GM12874 (cell line): Measurements from ENCODE around the gene AK6.

Experiments
- CTCF ChIP-seq: IDR thresholded peaks from 2 replicates; pipeline ENCODE4 v1.5.1; 2011; ENCODE audit warnings: low read depth, mild to moderate bottlenecking, control low read depth, low read length, moderate library complexity; ENCODE audit not compliant: insufficient read depth

Gene AK6

GRCh38 chr5:69378376-69378775 lies 9.1 kb upstream of the AK6 start:
- no peak for TF ChIP-seq CTCF

- TF ChIP-seq CTCF, result no peak
Measured at GRCh38 chr5:69374911-69375446, 5.7 kb upstream of the AK6 start.

- TF ChIP-seq CTCF, result no peak
Measured at GRCh38 chr5:69372394-69372793, 3.1 kb upstream of the AK6 start.

GRCh38 chr5:69368458-69369339 lies 621 bp downstream of the AK6 start:
- no peak for TF ChIP-seq CTCF

- TF ChIP-seq CTCF, result 0 out of 2 replicates have a peak, but pooled peaks have one; percentile 4
Measured at GRCh38 chr5:69367697-69368279, 1.5 kb downstream of the AK6 start.

GRCh38 chr5:69364850-69365249 lies 4.5 kb downstream of the AK6 start:
- no peak for TF ChIP-seq CTCF

GRCh38 chr5:69364414-69364813 lies 4.9 kb downstream of the AK6 start:
- peak; percentile 41; the same call in 1 of the 2 replicates for TF ChIP-seq CTCF
